H1 (cell line): Measurements from ENCODE around the gene SLC35B2. TPM values are rescaled to one million over a fixed set of nuclear protein-coding genes. Genes with fewer than 3 reads are reported as not detected.

Experiments
- CTCF ChIA-PET: fragments of 300-600 bp; sonication (Branson Sonifier 250); formaldehyde crosslinking; loops from one replicate; lab custom pipeline; 2021; ENCODE audit not compliant: partially characterized antibody; lab: Charles Lee
- POLR2A ChIA-PET: fragments of 300-600 bp; sonication (Branson Sonifier 250); formaldehyde crosslinking; loops from one replicate; lab custom pipeline; 2021; ENCODE audit warnings: inconsistent platforms; ENCODE audit not compliant: partially characterized antibody; lab: Charles Lee
- DNase-seq, 2 experiments: peaks; one replicate each; pipeline versions ENCODE4 v3.0.0 to v3.0.0-alpha.2; 2010 to 2022; ENCODE audit warnings: low spot score in 2 of 2, low read depth in 1 of 2, mixed read lengths in 1 of 2
- FAIRE-seq: peaks from 2 replicates; lab custom pipeline; 2011; peaks lifted over from hg19 to GRCh38; lab: Jason Lieb, UNC
- H2AFZ ChIP-seq: 2 replicates; pipeline ENCODE4 v1.8.1; 2012; ENCODE audit warnings: low read length, inconsistent platforms
- H2AK5ac ChIP-seq: 2 replicates; pipeline ENCODE4 v1.6.1; 2013; ENCODE audit warnings: low read depth, low read length
- H2BK120ac ChIP-seq: replicated peaks from 2 replicates; pipeline ENCODE3; 2013; ENCODE audit warnings: low read depth, low read length, inconsistent platforms
- H2BK12ac ChIP-seq: 2 replicates; pipeline ENCODE4 v1.6.1; 2013; ENCODE audit warnings: low read depth, low read length
- H2BK15ac ChIP-seq: 2 replicates; pipeline ENCODE4 v1.6.1; 2013; ENCODE audit warnings: low read length
- H2BK20ac ChIP-seq: 2 replicates; pipeline ENCODE4 v1.6.1; 2013; ENCODE audit warnings: low read length
- H2BK5ac ChIP-seq: 2 replicates; pipeline ENCODE4 v1.6.1; 2013; ENCODE audit warnings: low read depth, low read length
- H3K14ac ChIP-seq: 2 replicates; pipeline ENCODE4 v1.6.1; 2013; ENCODE audit warnings: inconsistent platforms; ENCODE audit not compliant: insufficient read length
- H3K18ac ChIP-seq: 2 replicates; pipeline ENCODE4 v1.6.1; 2013; ENCODE audit warnings: low read length; ENCODE audit errors: extremely low read depth
- H3K23ac ChIP-seq: 2 replicates; pipeline ENCODE4 v1.6.1; 2013; ENCODE audit warnings: inconsistent platforms; ENCODE audit not compliant: insufficient read length
- H3K23me2 ChIP-seq: 2 replicates; pipeline ENCODE4 v1.6.1; 2013; ENCODE audit warnings: low read depth, low read length
- H3K27ac ChIP-seq: 2 replicates; pipeline ENCODE4 v1.6.1; 2011; ENCODE audit warnings: low read depth, low read length, inconsistent platforms
- H3K27me3 ChIP-seq, 4 experiments: replicated peaks in 1 of 4; 1 replicate in 1 of 4; 2 replicates in 3 of 4; pipeline versions ENCODE4 v1.6.1 to v1.8.1; 2011 to 2013; ENCODE audit warnings: low read length in 3 of 4, mild to moderate bottlenecking in 3 of 4, inconsistent platforms in 2 of 4, mixed read lengths in 2 of 4, moderate library complexity in 1 of 4; ENCODE audit not compliant: control insufficient read depth in 3 of 4, insufficient read depth in 3 of 4; ENCODE audit errors: extremely low read depth in 1 of 4
- H3K36me3 ChIP-seq, 4 experiments: 2 replicates each; pipeline versions ENCODE4 v1.6.1 to v1.8.1; 2011 to 2013; ENCODE audit warnings: mild to moderate bottlenecking in 4 of 4, low read length in 3 of 4, moderate library complexity in 2 of 4, control low read depth in 1 of 4, inconsistent platforms in 1 of 4; ENCODE audit not compliant: insufficient read depth in 4 of 4, control insufficient read depth in 2 of 4
- H3K4ac ChIP-seq: replicated peaks from 2 replicates; pipeline ENCODE3; 2013; ENCODE audit warnings: low read length, low read depth, mixed read lengths, inconsistent platforms; ENCODE audit not compliant: insufficient read length
- H3K4me1 ChIP-seq, 4 experiments: replicated peaks in 1 of 4; 1 replicate in 1 of 4; 2 replicates in 3 of 4; pipeline versions ENCODE4 v1.6.1 to v1.8.1; 2011 to 2013; ENCODE audit warnings: low read length in 3 of 4, inconsistent platforms in 2 of 4, mixed read lengths in 1 of 4; ENCODE audit not compliant: insufficient read depth in 4 of 4, control insufficient read depth in 3 of 4
- H3K4me2 ChIP-seq, 2 experiments: 2 replicates each; pipeline versions ENCODE4 v1.6.1 to v1.8.1; 2011 to 2013; ENCODE audit warnings: low read depth in 2 of 2, low read length in 2 of 2, control low read depth in 1 of 2, inconsistent platforms in 1 of 2, mild to moderate bottlenecking in 1 of 2; ENCODE audit not compliant: insufficient read depth in 1 of 2
- H3K4me3 ChIP-seq, 4 experiments: fragments of 200-600, 300-600 bp in 1 of 4; sonication (generic), shearing (Covaris generic), sonication (Bioruptor Twin) in 1 of 4; 2 replicates each; pipeline versions ENCODE4 v1.5.1 to v1.8.1; 2011 to 2016; ENCODE audit warnings: low read length in 4 of 4, low read depth in 3 of 4, control low read depth in 2 of 4, inconsistent platforms in 2 of 4, mild to moderate bottlenecking in 2 of 4, mixed read lengths in 1 of 4, moderate library complexity in 1 of 4; ENCODE audit not compliant: insufficient read depth in 2 of 4; ENCODE audit errors: extremely low read depth in 1 of 4
- H3K56ac ChIP-seq: replicated peaks from 2 replicates; pipeline ENCODE3; 2013; ENCODE audit warnings: low read depth, mild to moderate bottlenecking, mixed read lengths, low read length, inconsistent platforms; ENCODE audit not compliant: insufficient read length
- H3K79me1 ChIP-seq: 2 replicates; pipeline ENCODE4 v1.6.1; 2013; ENCODE audit warnings: low read depth, low read length, control low read depth
- H3K79me2 ChIP-seq, 2 experiments: 2 replicates each; pipeline versions ENCODE4 v1.6.1 to v1.8.1; 2012 to 2013; ENCODE audit warnings: low read length in 2 of 2, mild to moderate bottlenecking in 2 of 2, inconsistent platforms in 1 of 2; ENCODE audit not compliant: insufficient read depth in 2 of 2, control insufficient read depth in 1 of 2
- H3K9ac ChIP-seq, 4 experiments: replicated peaks in 1 of 4; 1 replicate in 1 of 4; 2 replicates in 3 of 4; pipeline versions ENCODE4 v1.6.1 to v1.8.1; 2011 to 2013; ENCODE audit warnings: low read depth in 3 of 4, low read length in 3 of 4, control low read depth in 2 of 4, mild to moderate bottlenecking in 2 of 4, moderate library complexity in 2 of 4, inconsistent platforms in 1 of 4; ENCODE audit errors: extremely low read depth in 1 of 4
- H3K9me3 ChIP-seq, 2 experiments: 2 replicates each; pipeline versions ENCODE4 v1.6.1 to v1.8.1; 2012 to 2013; ENCODE audit warnings: mild to moderate bottlenecking in 2 of 2, moderate library complexity in 2 of 2, control low read depth in 1 of 2, inconsistent platforms in 1 of 2, low read depth in 1 of 2, low read length in 1 of 2, mixed read lengths in 1 of 2; ENCODE audit not compliant: insufficient read depth in 2 of 2
- H4K20me1 ChIP-seq, 2 experiments: replicated peaks in 1 of 2; 2 replicates each; pipeline versions ENCODE3 to v1.8.1; 2011 to 2013; ENCODE audit warnings: inconsistent platforms in 2 of 2, low read length in 2 of 2, mild to moderate bottlenecking in 1 of 2; ENCODE audit not compliant: insufficient read depth in 2 of 2, control insufficient read depth in 1 of 2
- H4K5ac ChIP-seq: 2 replicates; pipeline ENCODE4 v1.6.1; 2013; ENCODE audit warnings: low read length, low read depth, mixed read lengths, inconsistent platforms; ENCODE audit not compliant: insufficient read length
- H4K8ac ChIP-seq: 2 replicates; pipeline ENCODE4 v1.8.0; 2013; ENCODE audit warnings: mild to moderate bottlenecking, moderate library complexity, low read length, inconsistent platforms; ENCODE audit not compliant: insufficient read depth; ENCODE audit errors: extremely low read depth
- H4K91ac ChIP-seq: replicated peaks from 2 replicates; pipeline ENCODE3; 2013; ENCODE audit warnings: low read length, mixed read lengths, inconsistent platforms; ENCODE audit not compliant: insufficient read length
- BRCA1 ChIP-seq: IDR thresholded peaks from 2 replicates; pipeline ENCODE4 v1.6.1; 2012; ENCODE audit warnings: low read depth, low read length, improper control_type of control experiment
- JUN ChIP-seq: IDR thresholded peaks from 2 replicates; pipeline ENCODE4 v1.6.1; 2011; ENCODE audit warnings: low read depth, mild to moderate bottlenecking, improper control_type of control experiment, low read length
- KDM1A ChIP-seq: fragments of 200-600, 300-600 bp; sonication (generic); IDR thresholded peaks from 2 replicates; pipeline ENCODE4 v1.7.1; 2016; ENCODE audit warnings: mild to moderate bottlenecking, low read length, borderline replicate concordance
- KDM5A ChIP-seq: fragments of 200-600 bp; IDR thresholded peaks from 2 replicates; pipeline ENCODE4 v1.7.1; 2012; ENCODE audit warnings: mild to moderate bottlenecking, low read length, inconsistent platforms, mixed read lengths
- NRF1 ChIP-seq: IDR thresholded peaks from 2 replicates; pipeline ENCODE4 v1.6.1; 2011; ENCODE audit warnings: mild to moderate bottlenecking, low read depth, low read length, improper control_type of control experiment
- RFX5 ChIP-seq: IDR thresholded peaks from 2 replicates; pipeline ENCODE4 v1.6.1; 2011; ENCODE audit warnings: low read depth, low read length, improper control_type of control experiment, borderline replicate concordance
- SIRT6 ChIP-seq: IDR thresholded peaks from one replicate; pipeline ENCODE4 v1.7.1; 2012; ENCODE audit warnings: low read length, inconsistent platforms
- SP4 ChIP-seq: IDR thresholded peaks from 2 replicates; pipeline ENCODE4 v1.6.1; 2012; ENCODE audit warnings: low read length, inconsistent platforms
- TCF12 ChIP-seq: IDR thresholded peaks from 2 replicates; pipeline ENCODE4 v1.6.1; 2011; ENCODE audit warnings: low read depth, mild to moderate bottlenecking, low read length
- YY1 ChIP-seq: IDR thresholded peaks from 2 replicates; pipeline ENCODE4 v1.6.1; 2011; ENCODE audit warnings: low read depth, mild to moderate bottlenecking, low read length
- ZNF274 ChIP-seq: IDR thresholded peaks from 2 replicates; pipeline ENCODE4 v1.7.0; 2012; ENCODE audit warnings: low read length, borderline replicate concordance; ENCODE audit errors: extremely low read depth
- WGBS, 2 experiments: shearing (Covaris generic) in 1 of 2; methylation state at CpG; one replicate each; pipeline versions ENCODE4 v1.1.6 to v1.1.7; 2013 to 2015; ENCODE audit warnings: low lambda C conversion rate in 2 of 2, mixed read lengths in 2 of 2, inconsistent platforms in 1 of 2, low coverage in 1 of 2, missing lambda C conversion rate in 1 of 2; ENCODE audit not compliant: insufficient replicate concordance in 2 of 2, insufficient coverage in 1 of 2, insufficient read length in 1 of 2; ENCODE audit errors: extremely low coverage in 1 of 2, missing lambda C conversion rate in 1 of 2; 5-methylcytosine and 5-hydroxymethylcytosine counted together
- polyA plus RNA-seq, 7 experiments: library from polyadenylated mRNA; depleted of rRNA in 3 of 7; stranded (reverse) in 5 of 7; unstranded in 2 of 7; fragments of >200 nt in 5 of 7; fragments of 200-250 nt in 2 of 7; gene quantifications; 1 replicate in 5 of 7; 2 replicates in 1 of 7; 4 replicates in 1 of 7; pipeline versions ENCODE4 v1.2.1 to v1.2.3, GENCODE V29; 2011 to 2013; ENCODE audit warnings: missing spikeins in 2 of 7, mixed read lengths in 2 of 7
- total RNA-seq: library from RNA; stranded (reverse); fragmentation: NEBNext Ultra II Directional; extraction: Animal tissue kit (Norgen Biotek cat#: 25700); gene quantifications from 2 replicates; pipeline ENCODE4 v1.2.1, GENCODE V29; 2021

SLC35B2 gene
- total and polyA plus RNA-seq, 2 of the 8 experiments (the other 6 are each of a cell fraction or from before 2014, with no cell fraction given) = 29.5 to 65.0 TPM

- H2BK120ac ChIP-seq = no peak overlapping the region
- H3K4me3 ChIP-seq = no peak overlapping the region
- no peak overlapping the region for H3K14ac ChIP-seq
- H2BK5ac ChIP-seq = no peak overlapping the region
- ChIA-PET CTCF (interaction anchor here (1.0 to 1.5 kb wide), 4 partner anchors 12 to 67 kb away, joined by 3 read pairs; partner anchors contain the start of gene AARS2), POLR2A (interaction anchor here (1.7 to 15.1 kb wide), 2 partner anchors 9 to 18 kb away, joined by 4 to 581 read pairs; partner anchors contain the start of gene HSP90AB1)
- no peak overlapping the region for H3K23ac ChIP-seq
- H3K4ac ChIP-seq = no peak overlapping the region
- no peak overlapping the region for H2BK12ac ChIP-seq
- TF ChIP-seq SIRT6 = no peak
- TF ChIP-seq YY1 = no peak
- TF ChIP-seq JUN = no peak
- TF ChIP-seq BRCA1 = no peak
- TF ChIP-seq ZNF274 = no peak
- no peak for TF ChIP-seq RFX5
- TF ChIP-seq KDM1A = no peak
- TF ChIP-seq TCF12 = no peak
- no peak for TF ChIP-seq NRF1
- no peak for TF ChIP-seq SP4
- TF ChIP-seq KDM5A = no peak
- H4K5ac ChIP-seq = no peak overlapping the region
- H3K27ac ChIP-seq = no peak overlapping the region
- H3K9ac ChIP-seq = no peak overlapping the region
- H2BK20ac ChIP-seq = no peak overlapping the region
- H3K79me2 ChIP-seq = peaks cover 0 to 18% of the 10 kb centered on the region in 2 experiments; a peak in 2 of 4 replicates
- H3K79me1 ChIP-seq = peaks cover 4% of the 10 kb centered on the region; the same call in 1 of the 2 replicates
- no peak for FAIRE-seq
- H3K27me3 ChIP-seq = no peaks in the 10 kb centered on the region
- no peak for DNase-seq
- H2AFZ ChIP-seq = no peak overlapping the region
- no peak overlapping the region for H3K4me2 ChIP-seq
- H3K36me3 ChIP-seq = peaks cover 9 to 23% (median 21%) of the 10 kb centered on the region in 4 experiments; a peak in 7 of 8 replicates
- no peak overlapping the region for H2AK5ac ChIP-seq
- no peak overlapping the region for H3K18ac ChIP-seq
- no peak overlapping the region for H2BK15ac ChIP-seq
- H4K91ac ChIP-seq = no peak overlapping the region
- H3K9me3 ChIP-seq = no peaks in the 10 kb centered on the region
- peaks cover 1 to 12% of the 10 kb centered on the region in 2 experiments for H4K20me1 ChIP-seq
- 76% methylated on average over 3 of the region's 3 CpGs; no CpG with 5 or more reads in 1 of the 2 experiments for WGBS, 2 experiments
- H3K56ac ChIP-seq = no peak overlapping the region
- no peak overlapping the region for H4K8ac ChIP-seq
- H3K4me1 ChIP-seq = peaks cover 6 to 35% (median 16%) of the 10 kb centered on the region in 4 experiments
- peaks cover 11% of the 10 kb centered on the region for H3K23me2 ChIP-seq
Measured at GRCh38 chr6:44258921-44259320, 1.6 kb upstream of the SLC35B2 start.
